Dedifferentiated amniotic fluid mesenchymal stem cell (primary cell): ENCODE measurements around the gene TMEM212.
"Not testable (repeated sequence)": the region's sequence is repeated elsewhere in the genome, so short reads cannot be mapped to it uniquely, and the experiment has no call there.

Experiments
- DNase-seq: peaks from one replicate; pipeline ENCODE4 v3.0.0-alpha.2; 2016; ENCODE audit errors: extremely low spot score

TMEM212 gene

DNA sequence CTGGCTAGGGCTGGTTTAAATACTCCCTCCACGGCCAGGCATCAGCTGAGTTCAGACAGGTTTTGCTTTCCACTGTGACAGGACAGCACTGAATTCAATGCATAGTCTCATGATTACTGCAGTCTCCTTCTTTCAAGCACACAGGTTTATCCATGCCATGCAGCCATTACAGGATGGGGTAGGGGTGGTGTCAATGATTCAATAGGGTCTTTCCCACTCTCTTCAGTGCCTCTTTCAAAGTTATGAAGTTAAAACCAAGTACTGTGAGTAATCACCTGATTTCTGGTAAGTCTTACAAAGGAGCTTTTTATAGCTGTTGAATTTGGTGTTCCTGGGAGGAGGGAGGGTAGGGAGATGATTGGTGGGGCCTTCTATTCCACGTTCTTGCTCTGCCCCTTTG, 47.2 kb downstream of the TMEM212 start:
- DNase-seq = no peak

DNA sequence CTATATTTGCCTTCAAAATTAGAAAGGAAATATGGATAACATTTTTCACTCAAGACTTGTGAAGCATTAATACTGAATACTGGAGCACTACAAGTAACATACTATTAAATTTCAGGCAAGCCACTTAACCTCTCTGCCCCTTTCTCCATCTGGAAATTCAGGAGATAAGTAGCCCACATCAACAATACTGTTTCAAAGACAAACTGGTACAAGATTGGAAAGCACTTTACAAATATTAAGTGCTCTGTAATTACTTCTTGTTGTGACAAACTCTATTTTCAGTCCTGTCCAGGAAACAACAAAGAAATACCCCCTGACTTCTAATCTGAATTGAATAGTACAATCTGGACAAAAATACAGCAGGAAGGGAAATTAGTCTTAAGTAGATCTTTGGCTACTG, 49.3 kb downstream of the TMEM212 start:
- no peak for DNase-seq

- no peak for DNase-seq
These were observed 52.1 kb downstream of the TMEM212 start for GRCh38 chr3:171895291-171895690.

GRCh38 chr3:171895900-171896299, 52.8 kb downstream of the TMEM212 start:
- DNase-seq = no peak

DNA sequence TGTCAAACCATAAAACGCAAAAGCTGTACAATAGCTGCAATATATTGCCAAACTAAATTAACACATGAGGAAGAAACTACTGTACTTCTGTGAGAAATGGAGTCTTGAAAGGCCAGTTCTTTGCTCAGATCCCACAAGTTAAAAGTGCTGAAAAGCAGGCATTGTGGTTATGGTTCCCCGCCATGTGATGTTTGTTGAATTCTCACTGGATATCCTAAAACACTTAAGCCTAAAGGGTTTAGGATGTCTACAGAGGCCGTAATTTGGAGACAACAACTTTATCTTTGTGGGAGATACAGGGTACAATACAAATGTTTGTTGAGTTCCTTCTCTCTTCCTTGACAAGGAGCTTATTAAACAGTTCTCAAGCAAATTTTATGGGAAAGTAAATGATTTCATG, 53.2 kb downstream of the TMEM212 start:
- no peak for DNase-seq

- DNase-seq = no peak
These were observed 55.0 kb downstream of the TMEM212 start for GRCh38 chr3:171898192-171898591.

- no peak for DNase-seq
These were observed 57.3 kb downstream of the TMEM212 start for GRCh38 chr3:171900446-171900845.

DNA sequence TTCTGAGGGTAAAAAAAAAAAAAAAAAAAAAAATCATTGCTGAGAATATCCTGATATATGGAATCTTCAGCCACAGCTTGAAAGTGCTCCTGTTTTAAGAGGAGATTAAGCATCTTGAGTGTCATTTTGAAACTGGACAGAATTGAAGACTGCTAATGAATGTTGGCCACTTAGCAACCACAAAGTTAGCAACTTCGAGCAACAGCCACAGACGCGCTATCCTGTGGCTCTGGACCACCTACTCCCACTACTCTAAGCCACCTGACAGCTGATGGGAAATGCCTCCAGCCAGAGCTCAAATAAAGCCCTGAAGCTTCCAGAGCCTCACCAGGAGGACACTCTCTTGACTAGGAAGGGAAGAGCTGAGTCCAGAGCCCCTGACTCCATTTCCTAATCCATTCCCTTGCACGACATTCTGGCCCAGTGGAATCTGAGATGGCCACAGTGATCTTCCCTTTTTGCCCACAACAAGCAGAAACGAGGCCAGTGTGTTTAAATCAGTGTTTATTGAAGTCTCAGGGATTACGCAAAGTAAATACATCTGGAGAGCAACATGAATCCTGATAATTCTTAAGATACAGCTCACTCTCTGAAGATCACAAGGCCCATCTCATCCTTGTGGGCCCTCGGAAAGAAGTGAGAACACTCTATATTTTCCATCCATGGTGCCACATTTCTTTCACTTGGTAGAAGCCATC, 58.6 kb downstream of the TMEM212 start:
- DNase-seq = no peak

DNA sequence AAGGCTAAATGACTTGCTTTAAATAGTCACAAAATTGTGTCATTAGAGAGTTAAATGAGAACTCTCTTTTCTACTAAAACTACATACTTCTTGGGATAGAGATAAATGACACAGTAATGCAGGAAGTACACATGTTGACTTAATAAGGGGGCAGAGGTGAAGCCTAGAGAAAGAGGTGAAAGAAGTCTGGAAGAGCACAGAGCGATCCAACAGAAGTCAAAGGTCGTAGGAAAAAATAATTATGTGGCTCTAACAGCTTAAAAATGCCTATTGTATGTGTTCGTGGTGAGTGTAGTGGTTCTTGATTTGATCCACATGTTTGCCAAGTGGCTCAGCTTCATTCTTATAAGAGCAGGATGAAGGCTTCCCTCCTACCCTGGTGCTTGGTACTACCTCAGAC, 61.7 kb downstream of the TMEM212 start:
- no peak for DNase-seq

DNA sequence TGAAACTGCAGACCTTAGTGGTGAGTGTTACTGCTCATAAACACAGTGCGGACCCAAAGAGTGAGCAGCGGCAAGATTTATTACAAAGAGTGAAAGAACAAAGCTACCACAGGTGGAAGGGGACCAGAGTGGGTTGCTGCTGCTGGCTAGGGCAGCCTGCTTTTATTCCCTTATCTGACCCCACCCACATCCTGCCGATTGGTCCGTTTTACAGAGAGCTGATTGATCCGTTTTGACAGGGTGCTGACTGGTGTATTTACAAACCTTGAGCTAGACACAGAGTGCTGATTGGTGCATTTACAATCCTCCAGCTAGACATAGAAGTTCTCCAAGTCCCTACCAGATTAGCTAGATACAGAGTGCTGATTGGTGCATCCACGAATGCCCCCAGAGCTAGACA, 63.4 kb downstream of the TMEM212 start:
- DNase-seq = not testable (repeated sequence)

DNA sequence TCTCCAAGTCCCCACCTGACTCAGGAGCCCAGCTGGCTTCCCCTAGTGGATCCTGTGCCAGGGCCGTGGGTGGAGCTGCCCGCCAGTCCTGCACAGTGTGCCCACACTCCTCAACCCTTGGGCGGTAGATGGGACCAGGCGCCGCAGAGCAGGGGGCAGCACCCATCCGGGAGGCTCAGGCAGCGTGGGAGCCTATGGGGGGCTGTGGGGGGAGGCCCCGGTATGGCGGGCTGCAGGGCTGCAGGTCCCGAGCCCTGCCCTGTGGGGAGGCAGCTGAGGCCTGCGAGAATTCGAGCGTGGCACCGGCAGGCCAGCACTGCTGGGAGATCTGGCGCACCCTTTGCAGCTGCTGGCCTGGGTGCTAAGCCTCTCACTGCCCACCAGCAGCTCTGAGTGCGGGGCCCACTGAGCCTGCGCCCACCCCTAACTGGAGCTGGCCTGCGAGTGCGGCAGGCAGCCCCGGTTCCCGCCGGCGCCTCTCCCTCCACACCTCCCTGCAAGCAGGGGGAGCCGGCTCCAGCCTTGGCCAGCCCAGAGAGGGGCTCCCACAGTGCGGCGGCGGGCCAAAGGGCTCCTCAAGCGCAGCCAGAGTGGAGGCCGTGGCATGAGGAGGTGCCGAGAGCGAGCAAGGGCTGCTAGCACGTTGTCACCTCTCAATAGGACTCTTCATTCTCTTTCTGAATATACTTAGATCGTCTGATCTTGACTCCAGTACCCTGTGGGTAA, 64.0 kb downstream of the TMEM212 start:
- DNase-seq = no peak

DNA sequence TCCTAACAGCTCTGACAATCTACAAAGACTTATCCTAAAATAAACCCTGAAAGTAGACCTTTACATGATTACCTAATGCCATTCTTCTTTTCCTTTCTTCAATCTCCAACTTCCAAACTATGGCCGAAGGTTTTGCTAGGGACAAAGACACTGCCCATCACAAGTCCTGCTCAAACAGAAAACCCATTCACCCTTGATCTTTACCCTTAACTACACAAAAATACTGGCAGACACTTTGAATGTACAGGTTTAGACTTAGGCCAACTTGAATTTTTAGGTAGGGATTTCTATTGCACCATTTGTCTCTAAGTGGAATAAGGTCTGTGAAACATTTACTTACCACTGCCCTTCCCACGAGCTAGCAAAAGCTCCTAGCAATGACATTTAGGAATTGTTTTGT, 64.6 kb downstream of the TMEM212 start:
- no peak for DNase-seq

GRCh38 chr3:171908731-171909130, 65.6 kb downstream of the TMEM212 start:
- no peak for DNase-seq
